Psoas muscle (tissue), 8 donors: Measurements from ENCODE around the gene C19orf38. TPM values are rescaled to one million over a fixed set of nuclear protein-coding genes. Genes with fewer than 3 reads are reported as not detected.

ENCODE experiments used
- ATAC-seq, 4 donors: fragments of 200-7000 bp; cut with Tn5 transposase; one replicate each; pipeline ENCODE4 v1.9.1; 2020; ENCODE audit warnings: moderate library complexity in 3 of 4, mild to moderate bottlenecking in 2 of 4
- DNase-seq, 2 donors: peaks; one replicate each; pipeline ENCODE4 v3.0.0-alpha.2; 2020
- H3K27ac ChIP-seq: fragments of 200-600 bp; one replicate; pipeline ENCODE4 v1.8.0; 2022
- H3K27me3 ChIP-seq, 3 donors: fragments of 200-600 bp in 1 of 3; one replicate each; pipeline versions ENCODE4 v1.6.1 to v1.8.0; 2013 to 2022; ENCODE audit warnings: low read length in 2 of 3, mild to moderate bottlenecking in 2 of 3, moderate library complexity in 1 of 3; ENCODE audit not compliant: insufficient read depth in 3 of 3
- H3K36me3 ChIP-seq, 2 donors: fragments of 200-600 bp in 1 of 2; one replicate each; pipeline versions ENCODE4 v1.6.1 to v1.8.0; 2013 to 2022; ENCODE audit warnings: low read depth in 1 of 2, mild to moderate bottlenecking in 1 of 2, moderate library complexity in 1 of 2; ENCODE audit not compliant: insufficient read depth in 1 of 2
- H3K4me1 ChIP-seq: fragments of 200-600 bp; one replicate; pipeline ENCODE4 v1.8.0; 2022
- H3K4me3 ChIP-seq: fragments of 200-600 bp; one replicate; pipeline ENCODE4 v1.8.0; 2022; ENCODE audit warnings: mild to moderate bottlenecking
- H3K9me3 ChIP-seq: fragments of 200-600 bp; one replicate; pipeline ENCODE4 v1.8.0; 2022
- CTCF ChIP-seq: fragments of 200-600 bp; IDR thresholded peaks from one replicate; pipeline ENCODE4 v1.8.0; 2022; ENCODE audit warnings: antibody characterized with exemption
- WGBS, 3 donors: extraction: QIAGEN DNeasy Blood & Tissue Kit; methylation state at CpG; one replicate each; pipeline versions ENCODE4 v1.1.6 to v1.1.7; 2013; 5-methylcytosine and 5-hydroxymethylcytosine counted together
- intact Hi-C, 2 donors: fragments of 100-400 bp; cut with DNase I; formaldehyde crosslinking; loops; one replicate each; pipeline versions ENCODE4 v1.11.0 to v1.14.2; 2022
- polyA plus RNA-seq, 3 donors: library from polyadenylated mRNA; stranded (reverse); fragments of 200-250 nt; gene quantifications; one replicate each; pipeline ENCODE4 v1.2.3, GENCODE V29; 2013
- total RNA-seq, 4 donors: library from RNA; stranded (reverse); fragmentation: NEBNext Ultra II Directional in 2 of 4; extraction: Animal tissue kit (Norgen Biotek cat#: 25700) in 2 of 4; gene quantifications; one replicate each; pipeline versions ENCODE4 v1.2.1 to v1.2.4, GENCODE V29; 2021 to 2023
- donor health status: healthy with polysubstance abuse.
- donor health status: DM: no; HTN: no; CAD: no; lungs with moderate emphysema.
- donor health status: Bipolar disorder and iron deficiency.
- donor health status: healthy.
- donor health status: DM: yes; HTN: yes; CAD: no.
- donor health status: DM: no; HTN: no; CAD: no.
- donor health status: DM: no; HTN: no; CAD: no.
- donor health status: DM: yes; HTN: yes; CAD: no.

Gene C19orf38
- total and polyA plus RNA-seq, 7 donors: 0.30 to 2.9 (median 1.3) TPM

- DNase-seq (no peak), ATAC-seq (peak; percentile 30 to 46 (median 44))
- H3K4me1 ChIP-seq: peaks cover 84% of the 10 kb centered on the region
- H3K27me3 ChIP-seq: no peaks in the 10 kb centered on the region
- H3K36me3 ChIP-seq: no peaks in the 10 kb centered on the region
- peak overlapping the region; percentile 91 for H3K27ac ChIP-seq
- H3K9me3 ChIP-seq: no peaks in the 10 kb centered on the region
- intact Hi-C loops: no loop called here
- WGBS, 3 donors: 21 to 30% (median 25%) methylated on average over 21 of the region's 21 CpGs
- no peak for TF ChIP-seq CTCF
- H3K4me3 ChIP-seq: peak overlapping the region; percentile 41
Measured at GRCh38 chr19:10891405-10892086, 43.3 kb downstream of the C19orf38 start.

- WGBS, 3 donors: 24 to 41% (median 29%) methylated on average over 13 of the region's 13 CpGs
- DNase-seq: peak; percentile 76 to 92
- peak; percentile 83 to 87 (median 86) for ATAC-seq
- Histone ChIP-seq H3K27ac (peak overlapping the region; percentile 91), H3K27me3 (no peaks in the 10 kb centered on the region), H3K36me3 (no peaks in the 10 kb centered on the region), H3K4me3 (peak overlapping the region; percentile 41), H3K9me3 (no peaks in the 10 kb centered on the region), H3K4me1 (peaks cover 84% of the 10 kb centered on the region)
- intact Hi-C loops: no loop called here
- TF ChIP-seq CTCF: no peak
Measured at GRCh38 chr19:10892256-10892655, 44.0 kb downstream of the C19orf38 start.

- no peak for ATAC-seq
- intact Hi-C loops: loop anchor here in 1 of 2 donors (2.0 kb wide), 1 partner anchor 16 kb away; no protein-coding TSS in a partner anchor
- no peak for DNase-seq
- H3K27me3 ChIP-seq: no peaks in the 10 kb centered on the region
- WGBS, 3 donors: 56 to 74% (median 59%) methylated on average over 7 of the region's 7 CpGs
- no peak for TF ChIP-seq CTCF
- peak overlapping the region; percentile 91 for H3K27ac ChIP-seq
- peak overlapping the region; percentile 53 for H3K4me3 ChIP-seq
- no peaks in the 10 kb centered on the region for H3K36me3 ChIP-seq
- H3K9me3 ChIP-seq: no peaks in the 10 kb centered on the region
- H3K4me1 ChIP-seq: peaks cover 87% of the 10 kb centered on the region
Measured at GRCh38 chr19:10894911-10895213, 46.6 kb downstream of the C19orf38 start.

GRCh38 chr19:10895363-10895762 is 47.1 kb downstream of the C19orf38 start:
- peaks cover 92% of the 10 kb centered on the region for H3K4me1 ChIP-seq
- ATAC-seq (no peak), DNase-seq (no peak)

More at GRCh38 chr19:10895363-10895762, 47.1 kb downstream of the C19orf38 start:
- H3K9me3 ChIP-seq: no peaks in the 10 kb centered on the region
- 52 to 84% (median 59%) methylated on average over 6 of the region's 6 CpGs for WGBS, 3 donors
- TF ChIP-seq CTCF: no peak
- intact Hi-C loops: loop anchor here in 1 of 2 donors (2.0 kb wide), 1 partner anchor 17 kb away; no protein-coding TSS in a partner anchor
- no peaks in the 10 kb centered on the region for H3K36me3 ChIP-seq
- peak overlapping the region; percentile 91 for H3K27ac ChIP-seq
- peak overlapping the region; percentile 53 for H3K4me3 ChIP-seq
- H3K27me3 ChIP-seq: no peaks in the 10 kb centered on the region
